ENCODE results near the gene GPR87.

- TF ChIP-seq CTCF (conservative IDR thresholded peaks at IDR 0.05 in 1 of 2, IDR thresholded peaks at IDR 0.05 in 1 of 2; ENCODE audit: low read depth in 1 of 2, low read length in 2 of 2) (no peak), EZH2 (IDR thresholded peaks at IDR 0.05; ENCODE audit: low read length, missing control alignments) (no peak)
These were observed 14.3 kb upstream of the GPR87 start for GRCh38 chr3:151330899-151331298.
